Gastroesophageal sphincter (tissue), 4 donors: ENCODE data around the gene MBD6. TPM values are rescaled to one million over a fixed set of nuclear protein-coding genes. Genes with fewer than 3 reads are reported as not detected.

Experiments
- ATAC-seq: fragments of 150-250 bp; one replicate; pipeline ENCODE4 v1.9.1; 2016; ENCODE audit warnings: mild to moderate bottlenecking, moderate library complexity
- H3K27ac ChIP-seq, 4 donors: fragments of 200-600 bp; sonication (generic) in 3 of 4; 1 replicate in 3 of 4; 2 replicates in 1 of 4; pipeline ENCODE4 v1.5.1; 2016 to 2019
- H3K27me3 ChIP-seq: fragments of 200-600 bp; sonication (generic); one replicate; pipeline ENCODE4 v1.5.1; 2019
- H3K36me3 ChIP-seq, 2 donors: fragments of 200-600 bp; sonication (generic); one replicate each; pipeline ENCODE4 v1.5.1; 2019; ENCODE audit warnings: control low read depth in 1 of 2
- H3K4me1 ChIP-seq, 3 donors: fragments of 200-600 bp; sonication (generic); 1 replicate in 2 of 3; 2 replicates in 1 of 3; pipeline ENCODE4 v1.5.1; 2016 to 2019; ENCODE audit warnings: control low read depth in 2 of 3
- H3K4me3 ChIP-seq, 2 donors: fragments of 200-600 bp; sonication (generic); one replicate each; pipeline ENCODE4 v1.5.1; 2019; ENCODE audit warnings: mild to moderate bottlenecking in 1 of 2, moderate library complexity in 1 of 2
- H3K9me3 ChIP-seq, 3 donors: fragments of 200-600 bp; sonication (generic); one replicate each; pipeline ENCODE4 v1.5.1; 2017 to 2019; ENCODE audit warnings: control low read depth in 2 of 3
- EP300 ChIP-seq: sonication (generic); formaldehyde crosslinking; IDR thresholded peaks from one replicate; pipeline ENCODE4 v1.6.1; 2017; ENCODE audit warnings: antibody characterized with exemption, mild to moderate bottlenecking
- POLR2A ChIP-seq, 2 donors: fragments of 450-650 bp; IDR thresholded peaks; one replicate each; pipeline ENCODE4 v1.6.1; 2017; ENCODE audit warnings: antibody characterized with exemption in 2 of 2, mild to moderate bottlenecking in 2 of 2, moderate library complexity in 1 of 2
- POLR2AphosphoS5 ChIP-seq: sonication (generic); formaldehyde crosslinking; IDR thresholded peaks from one replicate; pipeline ENCODE4 v1.6.1; 2017; ENCODE audit warnings: antibody characterized with exemption
- WGBS, 2 donors: methylation state at CpG; one replicate each; pipeline ENCODE4 v1.1.5; 2018; ENCODE audit warnings: low coverage in 1 of 2; 5-methylcytosine and 5-hydroxymethylcytosine counted together
- total RNA-seq, 4 donors: library from RNA; depleted of rRNA; stranded (reverse); fragments of >200 nt; gene quantifications; one replicate each; pipeline ENCODE4 v1.1.0, GENCODE V29; 2016
- TF ChIP-seq, protein P1 (sequence below), 4 experiments: fragments of 200-600 bp in 2 of 4; fragments of 450-650 bp in 2 of 4; sonication (generic) in 1 of 4; IDR thresholded peaks; one replicate each; pipeline ENCODE4 v1.5.1; 2017 to 2019; ENCODE audit warnings: antibody characterized with exemption in 4 of 4, mild to moderate bottlenecking in 2 of 4, moderate library complexity in 2 of 4

MBD6 gene
- total RNA-seq, 4 donors from 2014 or later = 8.9 to 22.6 (median 19.7) TPM

- no peak overlapping the region for H3K4me3 ChIP-seq
- no peaks in the 10 kb centered on the region for H3K9me3 ChIP-seq
- peaks cover 0 to 5% (median 0%) of the 10 kb centered on the region in 3 donors for H3K4me1 ChIP-seq
- TF ChIP-seq POLR2AphosphoS5 = no peak
- no peak overlapping the region for H3K27ac ChIP-seq
- WGBS, 2 donors = 100% methylated on average over 1 of the region's 1 CpG; no CpG with 5 or more reads in 1 of the 2 donors
- no peak for ATAC-seq
- H3K36me3 ChIP-seq = peaks cover 0 to 86% of the 10 kb centered on the region in 2 donors
- H3K27me3 ChIP-seq = no peaks in the 10 kb centered on the region
These were observed 13.9 kb downstream of the MBD6 start for GRCh38 chr12:57536597-57536942.

DNA sequence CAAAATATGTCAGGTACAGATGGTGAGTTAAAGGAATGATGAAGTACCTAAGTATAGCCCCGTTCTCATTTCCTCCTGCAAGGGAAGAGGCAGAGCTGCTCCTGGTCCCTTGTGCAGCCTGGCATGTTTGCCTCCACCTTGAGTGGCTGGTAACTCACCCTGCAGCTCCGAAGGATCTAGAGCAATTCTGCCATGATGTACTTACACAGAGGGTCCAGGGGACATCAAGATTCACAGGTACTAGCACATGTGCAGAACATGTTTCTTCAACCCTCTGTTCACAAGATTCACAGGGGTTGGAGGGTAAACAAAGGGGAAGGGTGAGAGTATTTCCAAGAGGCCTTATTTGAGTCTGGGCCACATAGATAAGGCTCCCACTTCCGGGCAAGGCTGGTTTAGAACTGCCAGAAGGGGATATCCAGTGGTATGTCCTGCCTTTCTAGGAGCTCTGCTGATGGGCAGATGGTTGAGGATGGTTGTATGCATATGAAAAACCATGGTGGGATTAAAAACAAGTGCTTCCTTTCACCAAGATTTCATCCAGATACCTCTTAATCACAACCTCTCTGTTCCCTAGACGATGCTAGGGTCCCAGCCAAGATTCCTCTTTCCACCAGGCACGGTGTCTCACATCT, 16.6 kb downstream of the MBD6 start:
- no peak for ATAC-seq
- Histone ChIP-seq H3K27me3 (no peaks in the 10 kb centered on the region), H3K36me3 (peaks cover 0 to 73% of the 10 kb centered on the region in 2 donors), H3K4me1 (peaks cover 0 to 18% (median 0%) of the 10 kb centered on the region in 3 donors), H3K4me3 (no peak overlapping the region), H3K9me3 (no peaks in the 10 kb centered on the region), H3K27ac (no peak overlapping the region)
- TF ChIP-seq, protein P1, sequence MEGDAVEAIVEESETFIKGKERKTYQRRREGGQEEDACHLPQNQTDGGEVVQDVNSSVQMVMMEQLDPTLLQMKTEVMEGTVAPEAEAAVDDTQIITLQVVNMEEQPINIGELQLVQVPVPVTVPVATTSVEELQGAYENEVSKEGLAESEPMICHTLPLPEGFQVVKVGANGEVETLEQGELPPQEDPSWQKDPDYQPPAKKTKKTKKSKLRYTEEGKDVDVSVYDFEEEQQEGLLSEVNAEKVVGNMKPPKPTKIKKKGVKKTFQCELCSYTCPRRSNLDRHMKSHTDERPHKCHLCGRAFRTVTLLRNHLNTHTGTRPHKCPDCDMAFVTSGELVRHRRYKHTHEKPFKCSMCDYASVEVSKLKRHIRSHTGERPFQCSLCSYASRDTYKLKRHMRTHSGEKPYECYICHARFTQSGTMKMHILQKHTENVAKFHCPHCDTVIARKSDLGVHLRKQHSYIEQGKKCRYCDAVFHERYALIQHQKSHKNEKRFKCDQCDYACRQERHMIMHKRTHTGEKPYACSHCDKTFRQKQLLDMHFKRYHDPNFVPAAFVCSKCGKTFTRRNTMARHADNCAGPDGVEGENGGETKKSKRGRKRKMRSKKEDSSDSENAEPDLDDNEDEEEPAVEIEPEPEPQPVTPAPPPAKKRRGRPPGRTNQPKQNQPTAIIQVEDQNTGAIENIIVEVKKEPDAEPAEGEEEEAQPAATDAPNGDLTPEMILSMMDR (IDR thresholded peaks at IDR 0.05) = no peak
- TF ChIP-seq POLR2A (IDR thresholded peaks at IDR 0.05) = no peak
- no peak for TF ChIP-seq POLR2AphosphoS5
- TF ChIP-seq EP300 = no peak
- 60 to 79% methylated on average over 1 to 4 of the region's 5 CpGs for WGBS, 2 donors

GRCh38 chr12:57541001-57541400, 18.4 kb downstream of the MBD6 start:
- no peak for ATAC-seq
- H3K9me3 ChIP-seq = no peaks in the 10 kb centered on the region
- TF ChIP-seq POLR2AphosphoS5 = no peak
- no peak for TF ChIP-seq EP300
- TF ChIP-seq POLR2A (IDR thresholded peaks at IDR 0.05) = no peak
- TF ChIP-seq, protein P1 (IDR thresholded peaks at IDR 0.05) = no peak
- WGBS, 2 donors = 17 to 21% methylated on average over 2 of the region's 2 CpGs
- peaks cover 3 to 35% (median 8%) of the 10 kb centered on the region in 3 donors for H3K4me1 ChIP-seq
- no peaks in the 10 kb centered on the region for H3K27me3 ChIP-seq
- no peak overlapping the region for H3K4me3 ChIP-seq
- H3K36me3 ChIP-seq = peaks cover 0 to 55% of the 10 kb centered on the region in 2 donors
- no peak overlapping the region for H3K27ac ChIP-seq

- no peaks in the 10 kb centered on the region for H3K27me3 ChIP-seq
- no peak for ATAC-seq
- H3K36me3 ChIP-seq = peaks cover 0 to 50% of the 10 kb centered on the region in 2 donors
- no peaks in the 10 kb centered on the region for H3K9me3 ChIP-seq
- no peak for TF ChIP-seq POLR2AphosphoS5
- TF ChIP-seq EP300 = no peak
- TF ChIP-seq, protein P1 (IDR thresholded peaks at IDR 0.05) = no peak
- no peak for TF ChIP-seq POLR2A (IDR thresholded peaks at IDR 0.05)
- no peak overlapping the region for H3K27ac ChIP-seq
- no peak overlapping the region for H3K4me3 ChIP-seq
- H3K4me1 ChIP-seq = peaks cover 3 to 34% (median 11%) of the 10 kb centered on the region in 3 donors
- 86 to 88% methylated on average over 1 to 2 of the region's 2 CpGs for WGBS, 2 donors
These were observed 19.1 kb downstream of the MBD6 start for GRCh38 chr12:57541717-57542116.

DNA sequence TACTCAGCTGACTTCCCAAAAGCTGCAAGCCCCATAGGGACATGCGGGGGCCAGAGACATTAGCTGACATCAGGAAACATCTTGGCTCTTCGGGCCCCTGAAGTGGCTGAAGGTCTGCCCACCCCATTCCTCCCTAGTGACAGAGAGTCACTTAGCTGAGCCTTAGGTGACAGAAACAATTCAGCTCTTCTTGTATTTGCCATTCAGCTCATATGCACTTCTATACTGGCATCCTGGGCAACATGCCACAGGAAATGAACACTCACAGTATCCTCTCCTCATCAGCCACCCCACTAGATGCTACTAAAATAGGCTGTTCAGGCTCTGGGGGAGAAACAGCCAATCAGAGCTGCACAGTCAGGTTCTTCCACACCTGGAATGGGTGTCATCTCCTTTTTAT, 21.0 kb downstream of the MBD6 start:
- TF ChIP-seq POLR2A (IDR thresholded peaks at IDR 0.05) = no peak
- TF ChIP-seq POLR2AphosphoS5 = no peak
- TF ChIP-seq, protein P1 (IDR thresholded peaks at IDR 0.05) = no peak
- no peak for TF ChIP-seq EP300
- Histone ChIP-seq H3K4me1 (peaks cover 3 to 40% (median 11%) of the 10 kb centered on the region in 3 donors), H3K9me3 (no peaks in the 10 kb centered on the region), H3K4me3 (no peak overlapping the region), H3K36me3 (peaks cover 0 to 37% of the 10 kb centered on the region in 2 donors), H3K27ac (no peak overlapping the region), H3K27me3 (peaks cover 5% of the 10 kb centered on the region)
- WGBS, 2 donors = 100% methylated on average over 1 of the region's 2 CpGs; no CpG with 5 or more reads in 1 of the 2 donors
- ATAC-seq = no peak
